HG02571 (cell line): Measurements from ENCODE around the gene SLC26A9.

ENCODE experiments used
- ATAC-seq: cut with Tn5 transposase; IDR thresholded peaks from one replicate; pipeline ENCODE4 v1.9.1; 2021; ENCODE audit warnings: mild to moderate bottlenecking, moderate library complexity; ENCODE audit not compliant: unreplicated experiment

Gene SLC26A9

GRCh38 chr1:205974712-205975111 is 31.5 kb upstream of the SLC26A9 start:
- ATAC-seq, result no peak

- no peak for ATAC-seq
Observed at GRCh38 chr1:205973377-205974232, 30.3 kb upstream of the SLC26A9 start.

GRCh38 chr1:205972491-205973168 is 29.4 kb upstream of the SLC26A9 start:
- no peak for ATAC-seq

- no peak for ATAC-seq
Observed at GRCh38 chr1:205972081-205972480, 28.8 kb upstream of the SLC26A9 start.

- no peak for ATAC-seq
Observed at GRCh38 chr1:205971082-205971481, 27.8 kb upstream of the SLC26A9 start.

GRCh38 chr1:205970486-205970885 is 27.2 kb upstream of the SLC26A9 start:
- no peak for ATAC-seq

GRCh38 chr1:205969229-205969628 is 26.0 kb upstream of the SLC26A9 start:
- ATAC-seq, result no peak

GRCh38 chr1:205967554-205968335 is 24.5 kb upstream of the SLC26A9 start:
- no peak for ATAC-seq

GRCh38 chr1:205965036-205965884 is 22.0 kb upstream of the SLC26A9 start:
- ATAC-seq, result no peak

- no peak for ATAC-seq
Observed at GRCh38 chr1:205963352-205964155, 20.3 kb upstream of the SLC26A9 start.

- ATAC-seq, result no peak
Observed at GRCh38 chr1:205962821-205963221, 19.6 kb upstream of the SLC26A9 start.

- ATAC-seq, result no peak
Observed at GRCh38 chr1:205961991-205962820, 18.9 kb upstream of the SLC26A9 start.

- no peak for ATAC-seq
Observed at GRCh38 chr1:205961405-205961804, 18.1 kb upstream of the SLC26A9 start.

GRCh38 chr1:205959789-205960188 is 16.5 kb upstream of the SLC26A9 start:
- no peak for ATAC-seq

GRCh38 chr1:205955499-205955898 is 12.2 kb upstream of the SLC26A9 start:
- ATAC-seq, result no peak

GRCh38 chr1:205954819-205955404 is 11.7 kb upstream of the SLC26A9 start:
- ATAC-seq, result no peak

GRCh38 chr1:205951746-205952145 is 8.5 kb upstream of the SLC26A9 start:
- no peak for ATAC-seq

- no peak for ATAC-seq
Observed at GRCh38 chr1:205950826-205951549, 7.7 kb upstream of the SLC26A9 start.
